ENCODE results near the gene CSNK1E. TPM values are rescaled to one million over a fixed set of nuclear protein-coding genes. Genes with fewer than 3 reads are reported as not detected.
A peak's percentile ranks its signal among the peaks of the same experiment; 100 is the strongest.
"Not testable (repeated sequence)": the region's sequence is repeated elsewhere in the genome, so short reads cannot be mapped to it uniquely, and the experiment has no call there.

CSNK1E gene
- total RNA-seq, 1 donor from 2014 or later = 246 TPM

GRCh38 chr22:38347944-38348750 lies 30.9 kb upstream of the CSNK1E start:
- Mint-ChIP-seq H3K27me3 (no peaks in the 10 kb centered on the region), H3K4me3 (ENCODE audit: low read depth) (no peak overlapping the region), H3K9me3 (ENCODE audit: low read depth) (no peaks in the 10 kb centered on the region), H3K4me1 (ENCODE audit: low read depth) (peaks cover 2% of the 10 kb centered on the region), H3K27ac (peak overlapping the region; percentile 73), H3K36me3 (ENCODE audit: insufficient read depth) (no peaks in the 10 kb centered on the region)
- TF ChIP-seq, protein P1, sequence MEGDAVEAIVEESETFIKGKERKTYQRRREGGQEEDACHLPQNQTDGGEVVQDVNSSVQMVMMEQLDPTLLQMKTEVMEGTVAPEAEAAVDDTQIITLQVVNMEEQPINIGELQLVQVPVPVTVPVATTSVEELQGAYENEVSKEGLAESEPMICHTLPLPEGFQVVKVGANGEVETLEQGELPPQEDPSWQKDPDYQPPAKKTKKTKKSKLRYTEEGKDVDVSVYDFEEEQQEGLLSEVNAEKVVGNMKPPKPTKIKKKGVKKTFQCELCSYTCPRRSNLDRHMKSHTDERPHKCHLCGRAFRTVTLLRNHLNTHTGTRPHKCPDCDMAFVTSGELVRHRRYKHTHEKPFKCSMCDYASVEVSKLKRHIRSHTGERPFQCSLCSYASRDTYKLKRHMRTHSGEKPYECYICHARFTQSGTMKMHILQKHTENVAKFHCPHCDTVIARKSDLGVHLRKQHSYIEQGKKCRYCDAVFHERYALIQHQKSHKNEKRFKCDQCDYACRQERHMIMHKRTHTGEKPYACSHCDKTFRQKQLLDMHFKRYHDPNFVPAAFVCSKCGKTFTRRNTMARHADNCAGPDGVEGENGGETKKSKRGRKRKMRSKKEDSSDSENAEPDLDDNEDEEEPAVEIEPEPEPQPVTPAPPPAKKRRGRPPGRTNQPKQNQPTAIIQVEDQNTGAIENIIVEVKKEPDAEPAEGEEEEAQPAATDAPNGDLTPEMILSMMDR (IDR thresholded peaks at IDR 0.05; ENCODE audit: unreplicated experiment) = no peak
- no peak for DNase-seq (ENCODE audit: low spot score, unreplicated experiment)

DNA sequence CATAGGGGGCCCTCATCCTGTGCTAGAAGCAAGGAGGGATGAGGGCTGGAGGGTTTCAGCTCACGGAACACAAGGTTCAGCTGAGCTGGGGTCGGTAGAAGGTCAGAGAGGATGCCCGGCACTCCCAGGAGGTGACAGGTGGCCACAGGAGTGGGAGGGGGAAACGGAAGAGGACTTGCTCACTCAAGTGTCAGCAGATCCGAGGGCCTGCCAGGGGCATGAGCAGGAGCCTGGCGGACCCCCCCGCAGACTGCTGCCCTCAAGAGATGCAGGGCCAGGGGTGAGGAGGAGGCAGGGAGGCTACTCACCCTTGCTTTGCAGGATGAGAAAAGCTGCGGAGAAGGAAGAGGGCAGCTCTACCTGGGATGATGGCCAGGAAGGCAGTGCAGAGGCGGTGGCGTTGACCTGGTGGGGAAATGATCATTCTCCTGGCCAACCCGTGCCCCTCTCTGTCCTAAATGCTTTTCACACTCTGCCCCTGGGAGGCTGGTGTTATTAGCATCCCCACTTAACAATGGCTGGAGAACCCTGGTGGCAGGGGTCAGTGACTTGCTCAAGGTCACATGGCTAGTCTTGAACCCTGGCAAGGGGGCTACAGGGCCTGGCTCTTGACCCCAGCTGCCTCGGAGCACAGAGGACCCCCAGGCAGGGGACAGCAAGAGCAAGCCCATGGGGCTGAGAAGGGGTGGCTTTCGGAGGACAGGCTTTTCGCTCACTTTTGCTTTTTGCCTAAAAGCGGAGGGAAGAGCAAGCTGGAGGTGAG lies 30.1 kb upstream of the CSNK1E start:
- Mint-ChIP-seq H3K27ac (peak overlapping the region; percentile 18), H3K9me3 (ENCODE audit: low read depth) (no peaks in the 10 kb centered on the region), H3K4me1 (ENCODE audit: low read depth) (peaks cover 2% of the 10 kb centered on the region), H3K36me3 (ENCODE audit: insufficient read depth) (no peaks in the 10 kb centered on the region), H3K27me3 (no peaks in the 10 kb centered on the region), H3K4me3 (ENCODE audit: low read depth) (no peak overlapping the region)
- DNase-seq (ENCODE audit: low spot score, unreplicated experiment) = no peak
- TF ChIP-seq, protein P1 (IDR thresholded peaks at IDR 0.05; ENCODE audit: unreplicated experiment) = no peak

DNA sequence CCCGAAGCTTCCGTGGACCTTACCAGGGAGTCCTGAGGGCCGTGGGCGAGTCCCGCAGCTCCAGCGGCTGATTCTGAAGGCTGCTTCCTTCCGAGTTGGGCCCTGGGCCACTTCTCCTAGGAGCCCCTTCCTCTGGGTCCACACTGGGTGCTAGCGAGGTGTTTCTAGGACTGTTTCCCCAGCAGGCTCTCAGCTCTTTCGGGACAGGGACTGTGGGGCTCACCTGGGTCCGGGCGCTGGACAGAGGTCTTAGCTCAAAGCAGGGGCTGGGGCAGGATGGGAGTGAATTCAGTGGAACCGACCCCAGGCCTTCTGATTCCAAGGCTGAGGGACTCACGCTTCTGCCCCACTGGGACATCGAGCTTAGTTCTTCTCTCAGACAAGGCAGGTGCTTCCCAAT lies 29.3 kb upstream of the CSNK1E start:
- TF ChIP-seq, protein P1 (IDR thresholded peaks at IDR 0.05; ENCODE audit: unreplicated experiment) = no peak
- no peak for DNase-seq (ENCODE audit: low spot score, unreplicated experiment)
- no peaks in the 10 kb centered on the region for H3K27me3 Mint-ChIP-seq
- H3K9me3 Mint-ChIP-seq (ENCODE audit: low read depth) = no peaks in the 10 kb centered on the region
- no peak overlapping the region for H3K27ac Mint-ChIP-seq
- peaks cover 2% of the 10 kb centered on the region for H3K4me1 Mint-ChIP-seq (ENCODE audit: low read depth)
- H3K4me3 Mint-ChIP-seq (ENCODE audit: low read depth) = no peak overlapping the region
- H3K36me3 Mint-ChIP-seq (ENCODE audit: insufficient read depth) = no peaks in the 10 kb centered on the region

DNA sequence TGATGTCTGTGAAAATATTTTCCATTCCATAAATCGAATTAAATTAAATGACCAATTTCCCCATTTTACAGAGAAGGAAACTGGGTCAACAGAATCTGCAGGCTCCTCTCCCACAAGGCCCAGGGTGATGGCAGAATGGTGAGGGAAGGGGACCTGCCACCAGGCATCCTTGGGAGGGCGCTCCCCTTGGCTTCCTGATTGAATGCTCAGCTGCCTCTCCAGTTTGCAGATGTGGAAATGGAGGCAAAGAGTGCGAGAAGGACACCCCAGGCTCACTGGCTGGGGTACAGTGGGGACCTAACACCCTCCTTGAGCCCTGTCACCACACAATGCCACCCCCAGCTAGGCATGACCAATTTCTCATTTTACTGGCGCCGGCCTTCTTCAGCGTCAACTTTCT lies 28.5 kb upstream of the CSNK1E start:
- peaks cover 2% of the 10 kb centered on the region for H3K27me3 Mint-ChIP-seq
- H3K27ac Mint-ChIP-seq = no peak overlapping the region
- no peak overlapping the region for H3K4me3 Mint-ChIP-seq (ENCODE audit: low read depth)
- TF ChIP-seq, protein P1 (IDR thresholded peaks at IDR 0.05; ENCODE audit: unreplicated experiment) = no peak
- peaks cover 2% of the 10 kb centered on the region for H3K4me1 Mint-ChIP-seq (ENCODE audit: low read depth)
- H3K9me3 Mint-ChIP-seq (ENCODE audit: low read depth) = no peaks in the 10 kb centered on the region
- no peaks in the 10 kb centered on the region for H3K36me3 Mint-ChIP-seq (ENCODE audit: insufficient read depth)
- no peak for DNase-seq (ENCODE audit: low spot score, unreplicated experiment)

DNA sequence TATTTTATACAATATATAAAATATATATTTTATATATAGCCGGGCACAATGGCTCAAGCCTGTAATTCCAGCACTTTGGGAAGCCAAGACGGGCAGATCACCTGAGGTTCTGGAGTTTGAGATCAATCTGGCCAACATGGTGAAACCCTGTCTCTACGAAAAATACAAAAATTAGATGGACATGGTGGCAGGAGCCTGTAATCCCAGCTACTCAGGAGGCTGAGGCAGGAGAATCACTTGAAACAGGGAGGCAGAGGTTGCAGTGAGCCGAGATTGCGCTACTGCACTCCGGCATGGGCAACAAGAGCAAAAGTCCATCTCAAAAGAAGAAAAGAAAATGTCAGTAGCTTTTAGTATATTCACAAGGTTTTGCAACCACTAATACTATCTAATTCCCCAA lies 22.7 kb upstream of the CSNK1E start:
- not testable (repeated sequence) for DNase-seq (ENCODE audit: low spot score, unreplicated experiment); H3K4me3 Mint-ChIP-seq (ENCODE audit: low read depth); H3K36me3 Mint-ChIP-seq (ENCODE audit: insufficient read depth); H3K9me3 Mint-ChIP-seq (ENCODE audit: low read depth); H3K27ac Mint-ChIP-seq; H3K4me1 Mint-ChIP-seq (ENCODE audit: low read depth)
- H3K27me3 Mint-ChIP-seq = peaks cover 19% of the 10 kb centered on the region

Data from progenitor cell of endocrine pancreas (in vitro differentiated cells).